ENCODE results near the gene NAAA.
"Not testable (repeated sequence)": the region's sequence is repeated elsewhere in the genome, so short reads cannot be mapped to it uniquely, and the experiment has no call there.

DNA sequence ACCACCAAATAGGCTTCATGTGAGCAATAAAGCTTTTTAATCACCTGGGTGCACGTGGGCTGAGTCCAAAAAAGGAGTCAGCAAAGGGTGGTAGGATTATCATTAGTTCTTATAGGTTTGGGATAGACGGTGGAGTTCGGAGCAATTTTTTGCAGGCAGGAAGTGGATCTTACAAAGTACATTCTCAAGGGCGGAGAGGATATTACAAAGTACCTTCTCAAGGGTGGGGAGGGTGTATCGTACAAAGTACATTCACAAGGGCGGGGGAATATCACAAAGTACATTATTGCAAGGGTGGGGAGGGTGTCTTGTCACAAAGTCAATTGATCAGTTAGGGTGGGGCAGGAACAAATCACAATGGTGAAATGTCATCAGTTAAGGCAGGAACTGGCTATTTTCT is 30.0 kb downstream of the NAAA start:
- TF ChIP-seq, protein P1, sequence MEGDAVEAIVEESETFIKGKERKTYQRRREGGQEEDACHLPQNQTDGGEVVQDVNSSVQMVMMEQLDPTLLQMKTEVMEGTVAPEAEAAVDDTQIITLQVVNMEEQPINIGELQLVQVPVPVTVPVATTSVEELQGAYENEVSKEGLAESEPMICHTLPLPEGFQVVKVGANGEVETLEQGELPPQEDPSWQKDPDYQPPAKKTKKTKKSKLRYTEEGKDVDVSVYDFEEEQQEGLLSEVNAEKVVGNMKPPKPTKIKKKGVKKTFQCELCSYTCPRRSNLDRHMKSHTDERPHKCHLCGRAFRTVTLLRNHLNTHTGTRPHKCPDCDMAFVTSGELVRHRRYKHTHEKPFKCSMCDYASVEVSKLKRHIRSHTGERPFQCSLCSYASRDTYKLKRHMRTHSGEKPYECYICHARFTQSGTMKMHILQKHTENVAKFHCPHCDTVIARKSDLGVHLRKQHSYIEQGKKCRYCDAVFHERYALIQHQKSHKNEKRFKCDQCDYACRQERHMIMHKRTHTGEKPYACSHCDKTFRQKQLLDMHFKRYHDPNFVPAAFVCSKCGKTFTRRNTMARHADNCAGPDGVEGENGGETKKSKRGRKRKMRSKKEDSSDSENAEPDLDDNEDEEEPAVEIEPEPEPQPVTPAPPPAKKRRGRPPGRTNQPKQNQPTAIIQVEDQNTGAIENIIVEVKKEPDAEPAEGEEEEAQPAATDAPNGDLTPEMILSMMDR (conservative IDR thresholded peaks at IDR 0.05; ENCODE audit: low read depth, low read length) = not testable (repeated sequence)
- not testable (repeated sequence) for TF ChIP-seq EZH2phosphoT487 (IDR thresholded peaks at IDR 0.05; ENCODE audit: borderline replicate concordance, low read length)
